Heart right ventricle (tissue), 16 donors: ENCODE data around the gene DENND4A. TPM values are rescaled to one million over a fixed set of nuclear protein-coding genes. Genes with fewer than 3 reads are reported as not detected.

Experiments used
- ATAC-seq, 8 donors: fragments of 200-7000 bp; cut with Tn5 transposase; one replicate each; pipeline ENCODE4 v1.9.1; 2020; ENCODE audit warnings: mild to moderate bottlenecking in 8 of 8, moderate library complexity in 8 of 8, moderate number of reproducible peaks in 1 of 8
- DNase-seq, 2 donors: peaks; one replicate each; pipeline ENCODE4 v3.0.0-alpha.2; 2020
- H3K27ac ChIP-seq, 10 donors: fragments of 200-600 bp; sonication (generic) in 2 of 10; one replicate each; pipeline versions ENCODE4 v1.5.0 to v1.8.0; 2020 to 2022; ENCODE audit warnings: mild to moderate bottlenecking in 3 of 10
- H3K27me3 ChIP-seq, 7 donors: fragments of 200-600 bp; one replicate each; pipeline ENCODE4 v1.8.0; 2021 to 2022; ENCODE audit warnings: mild to moderate bottlenecking in 2 of 7
- H3K36me3 ChIP-seq, 9 donors: fragments of 200-600 bp; sonication (generic) in 1 of 9; one replicate each; pipeline versions ENCODE4 v1.5.0 to v1.8.0; 2020 to 2022; ENCODE audit warnings: mild to moderate bottlenecking in 2 of 9
- H3K4me1 ChIP-seq, 9 donors: fragments of 200-600 bp; sonication (generic) in 1 of 9; one replicate each; pipeline versions ENCODE4 v1.5.0 to v1.8.0; 2020 to 2022; ENCODE audit warnings: mild to moderate bottlenecking in 4 of 9
- H3K4me3 ChIP-seq, 10 donors: fragments of 200-600 bp; sonication (generic) in 2 of 10; one replicate each; pipeline versions ENCODE4 v1.5.0 to v1.8.0; 2020 to 2022; ENCODE audit warnings: mild to moderate bottlenecking in 7 of 10, moderate library complexity in 2 of 10
- H3K9me3 ChIP-seq, 11 donors: fragments of 200-600 bp in 10 of 11; sonication (generic) in 2 of 11; one replicate each; pipeline versions ENCODE4 v1.5.0 to v1.8.0; 2013 to 2022; ENCODE audit warnings: mild to moderate bottlenecking in 2 of 11, control low read depth in 1 of 11, moderate library complexity in 1 of 11
- CTCF ChIP-seq, 9 donors: fragments of 200-600 bp; sonication (generic) in 2 of 9; IDR thresholded peaks; one replicate each; pipeline versions ENCODE4 v1.5.0 to v1.8.0; 2021 to 2022; ENCODE audit warnings: antibody characterized with exemption in 9 of 9, mild to moderate bottlenecking in 5 of 9, moderate library complexity in 1 of 9
- WGBS, 2 donors: extraction: QIAGEN DNeasy Blood & Tissue Kit; methylation state at CpG; one replicate each; pipeline ENCODE4 v1.1.7; 2013; ENCODE audit warnings: inconsistent platforms in 1 of 2; 5-methylcytosine and 5-hydroxymethylcytosine counted together
- intact Hi-C, 10 donors: fragments of 100-400 bp; cut with DNase I; formaldehyde crosslinking; loops; one replicate each; pipeline versions ENCODE4 v1.11.1 to v1.14.2; 2022
- polyA plus RNA-seq, 2 donors: library from polyadenylated mRNA; stranded (reverse); fragments of 200-250 nt; gene quantifications; one replicate each; pipeline ENCODE4 v1.2.3, GENCODE V29; 2013
- total RNA-seq, 10 donors: library from RNA; stranded (reverse); fragmentation: NEBNext Ultra II Directional in 3 of 10; extraction: Animal tissue kit (Norgen Biotek cat#: 25700) in 3 of 10; gene quantifications; one replicate each; pipeline versions ENCODE4 v1.2.1 to v1.2.4, GENCODE V29; 2021 to 2023
- donor health status: Arrhythmogenic right ventricular cardiomyopathy.
- donor health status: ischemic (EF 13 %, LVEDD 7.1; RV severe dilation, severe dysfunction).
- donor health status: healthy with polysubstance abuse.
- donor health status: DM: no; HTN: yes; CAD: no.
- donor health status: DM: no; HTN: no; CAD: no.
- donor health status: ischemic (EF 25% LVEDD 6.9; RV normal size, moderate dysfunction).
- donor health status: ischemic (EF 25% LVEDD 5.7; RV mildly dilated, moderate dysfunction).
- donor health status: healthy.
- donor health status: DM: yes; HTN: yes; CAD: no.
- donor health status: Ischemic cardiomyopathy.
- donor health status: ischemic (EF 35%, LVEDD 5.7; RV mildly dilated, moderate dysfunction).
- donor health status: nonischemic (EF 11% LVEDD 7.7; RV severe dilation, severe dysfunction).
- donor health status: DM: yes; HTN: yes; CAD: no.
- donor health status: PGD.
- donor health status: ischemic (EF 29% LVEDD 5.4; RV normal size, mild dysfunction).
- donor health status: nonischemic (EF 23%, LVEDD 6.1; RV moderate dilation, normal function).

The DENND4A gene
- total and polyA plus RNA-seq, 12 donors: 3.2 to 23.8 (median 15.5) TPM

GRCh38 chr15:65631503-65631902, 160.6 kb downstream of the DENND4A start:
- peaks cover 0 to 5% (median 0%) of the 10 kb centered on the region in 9 donors for H3K4me1 ChIP-seq
- DNase-seq (no peak), ATAC-seq (no peak)
- H3K36me3 ChIP-seq: peaks cover 0 to 4% (median 0%) of the 10 kb centered on the region in 9 donors
- H3K4me3 ChIP-seq: no peak overlapping the region
- intact Hi-C loops: loop anchor here in 4 of 10 donors (10.0 kb wide), 4 partner anchors 203 to 653 kb away; partner anchors contain the start of gene RAB11A (in 1 of the 4)
- no peaks in the 10 kb centered on the region for H3K9me3 ChIP-seq
- no peak for TF ChIP-seq CTCF (IDR thresholded peaks at IDR 0.05)
- WGBS, 2 donors: 96 to 99% methylated on average over 6 of the region's 6 CpGs
- no peaks in the 10 kb centered on the region for H3K27me3 ChIP-seq
- no peak overlapping the region for H3K27ac ChIP-seq

GRCh38 chr15:65630760-65631159, 161.3 kb downstream of the DENND4A start:
- TF ChIP-seq CTCF (IDR thresholded peaks at IDR 0.05): no peak
- 96 to 99% methylated on average over 5 of the region's 5 CpGs for WGBS, 2 donors
- H3K9me3 ChIP-seq: no peaks in the 10 kb centered on the region
- ATAC-seq (no peak), DNase-seq (no peak)
- H3K36me3 ChIP-seq: peaks cover 0 to 8% (median 0%) of the 10 kb centered on the region in 9 donors
- intact Hi-C loops: loop anchor here in 4 of 10 donors (10.0 kb wide), 4 partner anchors 204 to 654 kb away; partner anchors contain the start of gene RAB11A (in 1 of the 4)
- no peak overlapping the region for H3K27ac ChIP-seq
- H3K4me3 ChIP-seq: no peak overlapping the region
- peaks cover 0 to 5% (median 0%) of the 10 kb centered on the region in 9 donors for H3K4me1 ChIP-seq
- H3K27me3 ChIP-seq: no peaks in the 10 kb centered on the region

- intact Hi-C loops: no loop called here
- ATAC-seq: no peak
- DNase-seq: no peak
- Histone ChIP-seq H3K27ac (no peak overlapping the region), H3K36me3 (peaks cover 0 to 17% (median 6%) of the 10 kb centered on the region in 9 donors), H3K4me3 (no peak overlapping the region), H3K4me1 (peaks cover 0 to 5% (median 0%) of the 10 kb centered on the region in 9 donors), H3K9me3 (no peaks in the 10 kb centered on the region), H3K27me3 (no peaks in the 10 kb centered on the region)
- WGBS, 2 donors: 95 to 96% methylated on average over 3 of the region's 3 CpGs
- no peak for TF ChIP-seq CTCF (IDR thresholded peaks at IDR 0.05)
Observed at GRCh38 chr15:65629548-65629947, 162.5 kb downstream of the DENND4A start.

- WGBS, 2 donors: 61 to 68% methylated on average over 4 of the region's 4 CpGs
- Histone ChIP-seq H3K4me1 (peaks cover 0 to 5% (median 0%) of the 10 kb centered on the region in 9 donors), H3K27ac (no peak overlapping the region), H3K36me3 (peaks cover 0 to 25% (median 8%) of the 10 kb centered on the region in 9 donors), H3K27me3 (no peaks in the 10 kb centered on the region), H3K9me3 (no peaks in the 10 kb centered on the region), H3K4me3 (no peak overlapping the region)
- DNase-seq (no peak), ATAC-seq (no peak)
- no peak for TF ChIP-seq CTCF (IDR thresholded peaks at IDR 0.05)
- intact Hi-C loops: no loop called here
Observed at GRCh38 chr15:65626856-65627255, 165.2 kb downstream of the DENND4A start.
